Measurements from ENCODE around the gene TBX19. TPM values are rescaled to one million over a fixed set of nuclear protein-coding genes. Genes with fewer than 3 reads are reported as not detected.

The TBX19 gene
- total RNA-seq, 2 donors from 2014 or later = 1.9 to 3.8 TPM

GRCh38 chr1:168316142-168316541, 35.5 kb downstream of the TBX19 start:
- 100% methylated on average over 1 of the region's 1 CpG for WGBS
- Histone ChIP-seq H3K9me3 (no peaks in the 10 kb centered on the region), H3K4me3 (no peak overlapping the region), H3K27ac (no peak overlapping the region), H3K36me3 (no peaks in the 10 kb centered on the region), H3K27me3 (replicated peaks; ENCODE audit: insufficient read depth) (no peaks in the 10 kb centered on the region), H3K4me1 (replicated peaks) (no peaks in the 10 kb centered on the region)
- no peak for TF ChIP-seq POLR2A (IDR thresholded peaks at IDR 0.05)
- no peak for TF ChIP-seq CTCF (IDR thresholded peaks at IDR 0.05)
- no peak for TF ChIP-seq POLR2AphosphoS5 (IDR thresholded peaks at IDR 0.05)
- no peak for DNase-seq (ENCODE audit: low spot score)
- intact Hi-C loops (cut with DNase I) = no loop called here

GRCh38 chr1:168317309-168317708, 36.6 kb downstream of the TBX19 start:
- Histone ChIP-seq H3K9me3 (no peaks in the 10 kb centered on the region), H3K4me3 (no peak overlapping the region), H3K36me3 (no peaks in the 10 kb centered on the region), H3K27ac (no peak overlapping the region), H3K27me3 (replicated peaks; ENCODE audit: insufficient read depth) (no peaks in the 10 kb centered on the region), H3K4me1 (replicated peaks) (no peaks in the 10 kb centered on the region)
- intact Hi-C loops (cut with DNase I) = no loop called here
- DNase-seq (ENCODE audit: low spot score) = no peak
- TF ChIP-seq POLR2AphosphoS5 (IDR thresholded peaks at IDR 0.05) (no peak), CTCF (IDR thresholded peaks at IDR 0.05) (no peak), POLR2A (IDR thresholded peaks at IDR 0.05) (no peak)
- WGBS = 94% methylated on average over 4 of the region's 4 CpGs

DNA sequence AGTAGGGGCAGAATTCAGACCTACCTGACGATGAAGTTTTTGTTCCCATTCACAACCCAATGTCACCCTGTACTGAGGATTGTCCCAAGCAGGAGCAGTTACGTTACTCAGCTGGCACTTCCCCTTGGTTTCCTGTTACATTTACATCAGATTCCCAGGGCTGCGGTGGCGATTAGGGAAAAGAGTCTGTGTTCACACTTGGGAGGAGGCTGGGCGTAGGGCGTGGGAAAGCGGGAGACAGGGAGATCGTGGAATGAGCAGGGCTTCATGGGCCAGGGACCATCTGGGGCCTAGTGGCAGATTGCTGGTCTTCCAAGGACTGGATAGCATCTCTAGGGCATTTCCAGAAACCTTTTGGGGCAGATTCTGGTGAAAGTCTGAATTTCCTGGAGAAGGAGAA, 39.0 kb downstream of the TBX19 start:
- no peak for TF ChIP-seq POLR2AphosphoS5 (IDR thresholded peaks at IDR 0.05)
- TF ChIP-seq CTCF (IDR thresholded peaks at IDR 0.05) = no peak
- no peak for TF ChIP-seq POLR2A (IDR thresholded peaks at IDR 0.05)
- Histone ChIP-seq H3K4me3 (no peak overlapping the region), H3K27ac (no peak overlapping the region), H3K9me3 (no peaks in the 10 kb centered on the region), H3K36me3 (no peaks in the 10 kb centered on the region), H3K4me1 (replicated peaks) (no peaks in the 10 kb centered on the region), H3K27me3 (replicated peaks; ENCODE audit: insufficient read depth) (no peaks in the 10 kb centered on the region)
- intact Hi-C loops (cut with DNase I) = no loop called here
- no peak for DNase-seq (ENCODE audit: low spot score)
- WGBS = 80% methylated on average over 8 of the region's 8 CpGs

- Histone ChIP-seq H3K9me3 (no peaks in the 10 kb centered on the region), H3K27ac (no peak overlapping the region), H3K4me3 (no peak overlapping the region), H3K4me1 (replicated peaks) (no peaks in the 10 kb centered on the region), H3K27me3 (replicated peaks; ENCODE audit: insufficient read depth) (no peaks in the 10 kb centered on the region), H3K36me3 (no peaks in the 10 kb centered on the region)
- TF ChIP-seq CTCF (IDR thresholded peaks at IDR 0.05) (no peak), POLR2AphosphoS5 (IDR thresholded peaks at IDR 0.05) (no peak), POLR2A (IDR thresholded peaks at IDR 0.05) (no peak)
- intact Hi-C loops (cut with DNase I) = no loop called here
- 76% methylated on average over 1 of the region's 1 CpG for WGBS
- DNase-seq (ENCODE audit: low spot score) = no peak
Measured at GRCh38 chr1:168320149-168320548, 39.5 kb downstream of the TBX19 start.

DNA sequence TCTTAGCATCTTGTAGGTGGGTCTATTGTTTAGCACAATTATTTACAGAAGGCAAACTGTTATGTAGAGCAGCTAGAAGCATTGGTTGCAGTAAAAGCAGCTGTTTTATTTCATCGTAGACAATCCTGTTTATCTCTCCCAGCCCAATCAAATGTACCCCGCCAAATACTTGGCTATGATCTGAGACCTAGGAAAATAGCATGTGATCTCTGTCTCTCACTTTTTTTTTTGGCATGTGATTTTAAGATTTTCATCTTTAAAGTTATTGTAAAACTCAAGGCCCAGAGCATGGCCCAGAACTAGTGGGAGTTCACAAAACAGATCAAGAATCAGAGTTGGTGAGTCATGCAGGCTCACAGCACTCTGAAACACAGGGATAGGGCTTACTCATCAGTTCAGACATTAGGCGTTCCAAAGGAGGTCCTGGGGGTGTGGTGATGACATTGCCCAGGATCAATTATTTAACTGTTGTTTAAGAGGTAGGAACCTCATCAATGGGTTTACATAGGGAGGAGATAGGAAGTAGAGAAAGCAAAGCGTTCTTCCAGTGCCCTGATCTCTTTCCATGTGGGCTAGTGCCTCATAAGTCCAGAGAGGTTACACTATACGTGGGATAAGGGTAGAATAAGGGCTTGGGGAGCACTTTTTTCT, 40.2 kb downstream of the TBX19 start:
- Histone ChIP-seq H3K4me1 (replicated peaks) (no peaks in the 10 kb centered on the region), H3K27me3 (replicated peaks; ENCODE audit: insufficient read depth) (no peaks in the 10 kb centered on the region), H3K27ac (peak overlapping the region; percentile 16 to 18), H3K4me3 (no peak overlapping the region), H3K36me3 (no peaks in the 10 kb centered on the region), H3K9me3 (no peaks in the 10 kb centered on the region)
- intact Hi-C loops (cut with DNase I) = no loop called here
- WGBS = 49% methylated on average over 5 of the region's 5 CpGs
- TF ChIP-seq POLR2AphosphoS5 (IDR thresholded peaks at IDR 0.05) (no peak), POLR2A (IDR thresholded peaks at IDR 0.05) (no peak), CTCF (IDR thresholded peaks at IDR 0.05) (no peak)
- DNase-seq (ENCODE audit: low spot score) = no peak
